Subcutaneous adipose tissue (tissue), 4 donors: ENCODE data around the gene GJC2. TPM values are rescaled to one million over a fixed set of nuclear protein-coding genes. Genes with fewer than 3 reads are reported as not detected.

Experiments
- CTCF ChIP-seq: fragments of 450-650 bp; IDR thresholded peaks from one replicate; pipeline ENCODE4 v1.5.1; 2016; ENCODE audit warnings: low read depth, mild to moderate bottlenecking, control low read depth, antibody characterized with exemption, moderate library complexity
- small RNA-seq: library from RNA; depleted of rRNA; stranded (forward); fragments of <200 nt; gene quantifications from one replicate; pipeline ENCODE3, GENCODE V24; 2016
- total RNA-seq, 4 donors: library from RNA; depleted of rRNA; stranded (reverse); fragments of >200 nt; gene quantifications; one replicate each; pipeline ENCODE4 v1.1.0, GENCODE V29; 2016

The GJC2 gene
- total RNA-seq, 4 donors from 2014 or later = 0.68 to 3.0 (median 1.1) TPM

GRCh38 chr1:228205526-228206436 lies 56.1 kb downstream of the GJC2 start:
- no peak for TF ChIP-seq CTCF

GRCh38 chr1:228206582-228207351 lies 57.0 kb downstream of the GJC2 start:
- no peak for TF ChIP-seq CTCF

DNA sequence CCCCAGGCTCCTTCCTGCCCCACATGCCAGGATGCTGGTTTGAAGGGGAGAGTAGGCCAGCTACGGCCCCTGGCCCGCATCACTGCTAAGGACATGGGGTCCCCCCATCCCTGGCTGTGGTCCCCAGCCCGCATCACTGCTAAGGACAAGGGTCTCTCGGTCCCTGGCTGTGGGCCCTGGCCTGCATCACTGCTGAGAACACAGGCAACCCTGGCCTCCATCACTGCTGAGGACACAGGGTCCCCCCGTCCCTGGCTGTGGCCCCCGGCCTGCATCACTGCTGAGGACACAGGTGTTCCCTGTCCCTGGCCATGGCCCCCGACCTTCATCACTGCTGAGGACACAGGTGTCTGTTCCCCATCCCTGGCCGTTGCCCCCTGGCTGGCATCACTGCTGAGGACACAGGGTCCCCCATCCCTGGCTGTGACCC lies 57.7 kb downstream of the GJC2 start:
- no peak for TF ChIP-seq CTCF

DNA sequence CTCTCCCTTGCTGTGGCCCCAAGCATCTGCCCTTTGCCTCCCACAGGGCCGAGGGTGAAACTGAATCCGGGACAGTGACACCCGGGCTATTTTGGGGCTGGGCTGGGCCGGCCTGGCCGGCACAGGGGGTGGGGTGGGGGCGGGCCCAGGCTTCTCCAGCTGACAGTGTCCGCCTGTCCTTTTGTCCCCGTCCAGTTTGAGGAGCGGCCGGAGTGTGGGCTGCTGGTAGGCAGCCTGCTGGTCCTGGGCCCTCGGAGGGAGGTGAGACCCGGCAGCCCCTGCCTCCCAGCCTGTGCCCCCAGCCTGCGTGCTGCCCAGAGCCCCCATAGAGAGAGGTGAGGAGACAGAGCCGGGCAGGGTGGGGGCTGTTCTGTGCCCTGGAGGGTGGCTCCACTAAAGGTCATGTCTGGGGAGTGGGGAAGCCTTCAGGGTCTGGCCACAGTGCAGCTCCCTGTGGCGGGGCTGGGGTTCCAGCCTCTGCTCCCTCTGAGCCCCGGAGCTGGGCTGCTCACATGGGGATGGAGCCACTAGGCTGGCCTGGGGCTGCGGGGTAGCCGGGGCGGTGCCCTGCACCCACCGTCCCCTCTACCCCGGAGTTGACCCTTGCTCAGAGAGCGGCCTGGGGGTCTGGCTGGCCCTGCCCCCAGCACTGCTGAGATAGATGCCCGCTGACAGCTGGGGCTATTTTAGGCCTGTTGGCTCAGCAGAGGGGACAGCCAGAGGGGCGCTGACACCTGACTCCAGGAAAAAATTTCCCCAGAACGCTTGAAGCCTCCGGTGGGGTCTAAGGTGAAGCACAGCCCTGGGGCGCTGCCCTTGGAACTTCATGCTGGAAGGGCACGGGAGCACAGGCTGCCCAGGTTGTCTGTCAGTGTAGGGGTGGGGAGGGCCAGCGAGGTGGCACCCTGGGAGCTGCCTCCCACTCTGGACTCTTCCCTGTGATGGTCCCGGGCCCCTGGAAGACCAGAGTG lies 58.4 kb downstream of the GJC2 start, which contains the start of gene OBSCN:
Gene OBSCN, plus strand, starts transcription at position 194 of the 971 bp plus-strand sequence. CDS start 3,740 bp downstream, outside the sequence.
- TF ChIP-seq CTCF = no peak

GRCh38 chr1:228208831-228209551 lies 59.3 kb downstream of the GJC2 start:
- no peak for TF ChIP-seq CTCF

Small RNA genes lying within 50 kb of the gene (small RNA-seq; reads per million reads assigned to genes)
- not detected for gene AL359510.1

Other genes with a start within 250 kb of the GJC2 start
- gene WNT9A, start 202.0 kb upstream of the GJC2 start, total RNA-seq = under 1 TPM in 3 of 4 donors, not detected in 1; 0.17 to 0.88 (median 0.57) TPM
- gene WNT3A, start 142.9 kb upstream of the GJC2 start, total RNA-seq = not detected
- 100 to 1,000 TPM; 227 to 245 (median 236) TPM for gene ARF1, start 67.2 kb upstream of the GJC2 start, total RNA-seq
- 10 to 100 TPM in 2 of 4 donors, 1 to 10 TPM in 2; 2.8 to 19.2 (median 9.3) TPM for gene C1orf35, start 46.6 kb upstream of the GJC2 start, total RNA-seq
- 100 to 1,000 TPM in 1 of 4 donors, 10 to 100 TPM in 3; 45.3 to 102 (median 49.9) TPM for gene MRPL55, start 40.6 kb upstream of the GJC2 start, total RNA-seq
- 100 to 1,000 TPM; 179 to 306 (median 285) TPM for gene GUK1, start 9.7 kb upstream of the GJC2 start, total RNA-seq
- 1 to 10 TPM; 2.8 to 9.0 (median 4.4) TPM for gene IBA57, start 15.9 kb downstream of the GJC2 start, total RNA-seq
- gene OBSCN, start 58.1 kb downstream of the GJC2 start, total RNA-seq = 1 to 10 TPM; 4.1 to 4.9 (median 4.7) TPM